ENCODE data around the gene HDAC9. TPM values are rescaled to one million over a fixed set of nuclear protein-coding genes. Genes with fewer than 3 reads are reported as not detected.

HDAC9 gene
- total RNA-seq, 2 donors from 2014 or later = 4.9 to 6.5 TPM

DNA sequence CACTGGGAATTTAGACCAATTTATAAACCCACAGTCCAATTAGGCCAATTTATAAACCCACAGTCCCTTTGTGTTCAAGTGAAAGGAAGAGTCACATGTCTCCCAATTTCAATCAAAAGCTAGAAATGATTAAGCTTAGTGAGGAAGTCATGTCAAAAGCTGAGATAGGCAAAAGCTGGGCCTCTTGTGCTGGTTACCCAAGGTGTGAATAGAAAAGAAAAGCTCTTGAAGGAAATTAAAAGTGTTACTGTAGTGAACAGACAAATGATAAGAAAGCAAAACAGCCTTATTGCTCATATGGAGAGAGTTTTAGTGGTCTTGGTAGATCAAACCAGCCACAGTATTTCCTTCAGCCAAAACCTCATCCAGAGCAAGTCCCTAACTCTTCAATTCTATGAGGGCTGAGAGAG is 245.0 kb downstream of the HDAC9 start:
- no peak for DNase-seq

DNA sequence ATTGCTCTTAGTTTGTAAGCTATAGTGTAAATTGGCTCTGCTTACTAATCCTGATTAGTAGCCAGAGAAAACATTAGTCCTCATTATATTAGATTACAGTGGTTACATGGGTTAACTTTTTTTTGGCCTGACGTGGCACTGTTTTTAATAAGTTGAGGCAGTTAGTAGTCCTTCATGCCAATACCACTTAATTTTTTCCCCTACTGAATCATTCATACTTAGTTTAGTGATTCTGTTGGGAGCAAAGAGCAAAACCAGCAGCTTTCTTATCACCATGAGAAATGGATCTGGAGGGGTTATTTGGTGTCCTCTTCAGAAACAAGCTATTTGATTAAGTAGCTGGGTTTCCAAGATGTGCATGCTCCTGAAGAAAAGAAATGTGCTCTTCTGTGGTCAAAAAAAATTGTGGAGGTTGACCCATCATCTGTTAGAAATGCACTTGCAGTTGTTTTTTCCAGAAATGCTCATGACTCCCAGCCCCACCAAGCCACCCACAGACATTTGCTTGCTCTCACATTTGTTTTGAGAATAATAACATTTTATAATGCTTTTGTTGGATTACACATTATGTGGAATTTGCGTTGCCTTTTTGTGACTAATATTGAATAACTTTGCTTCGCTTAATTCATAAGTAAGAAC is 258.5 kb downstream of the HDAC9 start:
- no peak for ATAC-seq
- Mint-ChIP-seq H3K27me3 (no peaks in the 10 kb centered on the region), H3K27ac (no peak overlapping the region), H3K36me3 (ENCODE audit: low read depth) (no peaks in the 10 kb centered on the region), H3K4me1 (no peaks in the 10 kb centered on the region), H3K4me3 (no peak overlapping the region)
- no peaks in the 10 kb centered on the region for H3K9me3 ChIP-seq (ENCODE audit: control insufficient read depth, low read length, poor library complexity, severe bottlenecking)
- no peak for DNase-seq

More for the DNA sequence above, 245.0 kb downstream of the HDAC9 start:
- H3K4me1 Mint-ChIP-seq = no peaks in the 10 kb centered on the region
- H3K4me3 Mint-ChIP-seq = no peak overlapping the region
- H3K27ac Mint-ChIP-seq = no peak overlapping the region
- no peaks in the 10 kb centered on the region for H3K27me3 Mint-ChIP-seq
- no peaks in the 10 kb centered on the region for H3K36me3 Mint-ChIP-seq (ENCODE audit: low read depth)
- no peaks in the 10 kb centered on the region for H3K9me3 ChIP-seq (ENCODE audit: control insufficient read depth, low read length, poor library complexity, severe bottlenecking)
- no peak for ATAC-seq

DNA sequence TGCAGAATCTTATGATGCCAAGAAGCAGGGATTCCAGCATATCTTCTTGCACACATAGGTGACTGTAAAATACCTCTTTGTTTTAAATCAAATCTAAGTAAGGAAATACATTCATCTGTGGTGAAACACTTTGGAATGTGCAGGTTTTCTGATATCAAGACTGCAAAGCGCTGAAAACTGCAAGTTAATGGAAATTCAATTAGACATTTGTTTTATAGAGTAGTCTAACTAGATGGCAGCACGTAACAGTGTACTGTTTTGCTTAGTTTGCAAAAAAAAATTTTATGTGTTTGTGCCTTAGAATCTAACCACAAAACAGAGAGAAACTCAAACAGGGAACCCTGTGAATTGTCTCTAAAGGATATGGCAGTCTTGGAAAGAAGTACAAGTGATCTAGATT is 259.2 kb downstream of the HDAC9 start:
- DNase-seq = no peak

DNA sequence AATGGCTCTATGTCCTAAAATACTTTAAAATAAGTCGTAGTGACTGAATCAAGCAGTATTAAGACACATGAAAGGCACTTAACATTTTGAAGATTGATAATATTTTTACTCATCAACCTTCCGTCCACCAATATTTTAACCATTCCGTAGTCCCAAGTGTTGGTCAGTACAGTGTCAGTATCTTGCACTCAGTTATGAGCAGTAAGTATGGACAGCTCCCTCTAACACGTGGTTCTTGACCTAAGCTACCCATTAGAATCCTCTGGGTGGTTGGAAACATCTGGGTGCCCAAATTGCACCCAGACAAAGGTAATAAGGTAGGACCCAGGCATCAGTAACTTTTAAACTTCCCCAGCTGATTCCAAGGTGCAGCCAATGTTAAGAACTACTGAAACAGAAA is 260.2 kb downstream of the HDAC9 start:
- ATAC-seq (no peak), DNase-seq (no peak)
- Mint-ChIP-seq H3K4me1 (no peaks in the 10 kb centered on the region), H3K27ac (no peak overlapping the region), H3K27me3 (no peaks in the 10 kb centered on the region), H3K36me3 (ENCODE audit: low read depth) (no peaks in the 10 kb centered on the region), H3K4me3 (no peak overlapping the region)
- H3K9me3 ChIP-seq (ENCODE audit: control insufficient read depth, low read length, poor library complexity, severe bottlenecking) = no peaks in the 10 kb centered on the region

More for the DNA sequence above, 259.2 kb downstream of the HDAC9 start:
- ATAC-seq = no peak
- no peaks in the 10 kb centered on the region for H3K9me3 ChIP-seq (ENCODE audit: control insufficient read depth, low read length, poor library complexity, severe bottlenecking)
- Mint-ChIP-seq H3K27ac (no peak overlapping the region), H3K4me1 (no peaks in the 10 kb centered on the region), H3K27me3 (no peaks in the 10 kb centered on the region), H3K36me3 (ENCODE audit: low read depth) (no peaks in the 10 kb centered on the region), H3K4me3 (no peak overlapping the region)

DNA sequence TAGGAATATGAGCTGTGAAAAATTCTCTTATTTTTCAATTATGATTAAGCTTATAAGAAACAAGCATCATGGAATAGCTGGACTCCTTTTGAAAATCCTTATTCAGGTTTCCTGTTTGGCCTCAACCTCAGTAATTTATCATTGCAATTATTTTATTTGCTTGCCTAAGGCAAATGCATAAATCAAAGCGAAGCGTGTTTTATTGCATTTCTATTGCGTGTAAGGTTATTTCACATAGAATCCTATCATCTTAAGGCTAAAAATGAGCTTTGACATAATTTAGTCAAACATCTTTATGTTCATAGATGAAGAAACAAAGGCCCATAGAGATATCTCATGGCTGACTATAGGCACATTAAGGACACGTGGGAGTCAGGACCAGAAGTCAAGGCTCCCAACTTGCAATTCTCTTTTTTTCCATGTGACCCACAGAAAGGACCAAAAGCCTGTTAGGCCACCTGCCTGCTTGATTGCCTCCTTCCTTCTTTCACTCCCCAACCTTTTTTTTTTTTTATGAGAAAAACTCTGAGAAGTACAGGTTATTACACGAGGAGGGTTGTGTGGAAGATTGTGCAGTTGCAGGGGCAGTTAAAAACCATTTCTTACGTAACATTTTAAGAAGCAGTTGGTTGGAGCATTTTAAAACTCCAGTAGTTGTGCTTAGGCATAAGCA is 261.0 kb downstream of the HDAC9 start:
- ATAC-seq (no peak), DNase-seq (no peak)
- Mint-ChIP-seq H3K27me3 (no peaks in the 10 kb centered on the region), H3K36me3 (ENCODE audit: low read depth) (no peaks in the 10 kb centered on the region), H3K4me3 (no peak overlapping the region), H3K27ac (no peak overlapping the region), H3K4me1 (no peaks in the 10 kb centered on the region)
- H3K9me3 ChIP-seq (ENCODE audit: control insufficient read depth, low read length, poor library complexity, severe bottlenecking) = no peaks in the 10 kb centered on the region

DNA sequence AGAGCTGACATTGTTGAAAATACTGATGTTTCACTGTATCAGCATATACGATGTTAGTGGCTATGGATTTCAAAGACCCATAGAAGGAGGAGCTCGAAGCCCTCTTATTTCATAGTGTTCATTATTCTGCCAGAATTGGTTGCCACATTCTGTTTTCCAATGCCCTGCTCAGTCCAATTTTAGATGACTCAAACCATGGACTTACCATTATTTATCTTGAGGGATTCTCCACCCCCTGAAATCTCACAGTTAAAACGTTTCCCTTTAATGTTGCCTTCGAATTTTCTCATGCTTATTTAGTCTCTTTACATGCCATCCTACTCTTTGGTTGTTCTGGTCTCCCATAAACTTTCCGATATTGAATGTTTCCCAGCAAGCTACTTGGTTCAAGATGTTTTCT is 264.5 kb downstream of the HDAC9 start:
- H3K27ac Mint-ChIP-seq = no peak overlapping the region
- no peaks in the 10 kb centered on the region for H3K27me3 Mint-ChIP-seq
- H3K36me3 Mint-ChIP-seq (ENCODE audit: low read depth) = no peaks in the 10 kb centered on the region
- DNase-seq (no peak), ATAC-seq (no peak)
- no peaks in the 10 kb centered on the region for H3K4me1 Mint-ChIP-seq
- H3K9me3 ChIP-seq (ENCODE audit: control insufficient read depth, low read length, poor library complexity, severe bottlenecking) = no peaks in the 10 kb centered on the region
- no peak overlapping the region for H3K4me3 Mint-ChIP-seq

DNA sequence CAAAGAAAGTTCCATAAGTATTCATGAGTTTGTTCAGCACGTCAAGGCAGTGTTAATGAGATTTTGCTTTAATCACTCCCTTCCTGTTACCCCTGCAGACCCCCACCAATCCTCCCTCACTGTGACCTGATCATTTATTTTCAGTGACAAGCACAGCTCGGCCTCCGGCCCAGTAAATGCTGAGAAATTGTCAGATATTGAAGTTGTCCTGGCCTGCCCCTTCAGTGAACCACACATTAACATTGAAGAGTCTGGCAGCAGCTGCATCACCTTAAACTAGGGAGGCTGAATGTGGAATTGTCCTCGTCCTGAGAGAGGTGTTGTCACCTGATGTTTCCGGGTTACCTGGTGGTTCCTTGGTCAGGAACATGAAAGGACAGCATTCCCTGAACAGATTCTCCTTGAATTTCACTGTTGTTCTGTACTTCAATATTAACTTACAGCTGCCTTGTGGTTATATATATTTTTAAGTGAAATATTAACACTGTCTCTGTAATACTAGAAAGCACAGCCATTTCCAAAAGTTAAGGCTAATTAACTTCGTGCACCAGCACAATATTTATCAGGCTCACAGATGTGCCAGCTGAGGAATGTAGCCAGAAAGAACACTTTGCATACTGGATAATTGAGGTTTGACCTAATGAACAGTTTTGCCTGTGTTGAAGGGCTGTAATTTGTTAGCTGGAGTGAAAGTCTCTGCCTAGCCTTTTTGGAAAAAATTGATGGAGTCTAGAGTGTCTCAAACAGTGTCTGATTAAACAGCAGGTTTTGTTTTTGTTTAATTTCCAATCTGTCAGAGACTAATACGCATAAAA is 265.3 kb downstream of the HDAC9 start:
- ATAC-seq = no peak
- no peak overlapping the region for H3K27ac Mint-ChIP-seq
- H3K4me1 Mint-ChIP-seq = no peaks in the 10 kb centered on the region
- H3K27me3 Mint-ChIP-seq = no peaks in the 10 kb centered on the region
- H3K4me3 Mint-ChIP-seq = no peak overlapping the region
- H3K9me3 ChIP-seq (ENCODE audit: control insufficient read depth, low read length, poor library complexity, severe bottlenecking) = no peaks in the 10 kb centered on the region
- H3K36me3 Mint-ChIP-seq (ENCODE audit: low read depth) = no peaks in the 10 kb centered on the region
- no peak for DNase-seq

DNA sequence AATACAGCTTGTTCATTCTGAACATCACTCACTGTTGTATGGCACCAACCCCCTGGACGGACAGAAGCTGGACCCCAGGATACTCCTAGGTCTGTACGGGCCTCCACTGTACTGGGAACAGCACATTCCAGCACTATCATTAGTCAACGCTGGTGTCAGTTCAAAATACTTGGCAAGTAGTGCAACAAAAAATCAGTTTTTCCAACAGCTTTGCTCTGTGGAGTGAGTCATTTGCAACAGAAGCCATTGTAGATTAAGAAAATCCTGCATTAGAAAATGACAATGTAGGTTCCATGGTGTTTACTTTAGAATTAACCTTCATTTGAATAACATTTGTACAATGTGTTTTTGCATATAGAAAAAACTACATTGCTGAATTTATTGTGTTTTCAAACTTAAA is 266.6 kb downstream of the HDAC9 start:
- no peaks in the 10 kb centered on the region for H3K9me3 ChIP-seq (ENCODE audit: control insufficient read depth, low read length, poor library complexity, severe bottlenecking)
- Mint-ChIP-seq H3K36me3 (ENCODE audit: low read depth) (no peaks in the 10 kb centered on the region), H3K4me3 (no peak overlapping the region), H3K27me3 (no peaks in the 10 kb centered on the region), H3K4me1 (no peaks in the 10 kb centered on the region), H3K27ac (no peak overlapping the region)
- DNase-seq = no peak
- ATAC-seq = no peak

DNA sequence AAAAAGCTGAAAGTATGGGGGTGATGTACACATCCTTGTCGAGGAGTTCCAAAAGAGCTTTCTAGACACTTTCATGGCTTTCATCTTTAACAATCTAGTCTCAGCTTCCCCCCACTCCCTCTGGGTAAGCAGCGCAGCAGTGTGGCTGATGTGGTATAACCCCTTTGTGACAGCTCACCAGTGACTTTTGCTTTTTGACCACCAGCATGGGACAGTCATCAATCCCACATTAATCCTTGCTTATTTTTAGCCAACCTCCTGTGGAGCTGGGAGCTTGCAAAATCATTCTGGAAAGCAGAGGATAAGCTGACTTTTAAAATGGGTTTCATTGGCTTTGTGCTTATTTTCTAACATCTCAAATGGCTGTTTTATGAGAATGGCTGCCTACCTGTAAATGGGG is 272.7 kb downstream of the HDAC9 start:
- Mint-ChIP-seq H3K27me3 (no peaks in the 10 kb centered on the region), H3K27ac (no peak overlapping the region), H3K4me1 (no peaks in the 10 kb centered on the region)

DNA sequence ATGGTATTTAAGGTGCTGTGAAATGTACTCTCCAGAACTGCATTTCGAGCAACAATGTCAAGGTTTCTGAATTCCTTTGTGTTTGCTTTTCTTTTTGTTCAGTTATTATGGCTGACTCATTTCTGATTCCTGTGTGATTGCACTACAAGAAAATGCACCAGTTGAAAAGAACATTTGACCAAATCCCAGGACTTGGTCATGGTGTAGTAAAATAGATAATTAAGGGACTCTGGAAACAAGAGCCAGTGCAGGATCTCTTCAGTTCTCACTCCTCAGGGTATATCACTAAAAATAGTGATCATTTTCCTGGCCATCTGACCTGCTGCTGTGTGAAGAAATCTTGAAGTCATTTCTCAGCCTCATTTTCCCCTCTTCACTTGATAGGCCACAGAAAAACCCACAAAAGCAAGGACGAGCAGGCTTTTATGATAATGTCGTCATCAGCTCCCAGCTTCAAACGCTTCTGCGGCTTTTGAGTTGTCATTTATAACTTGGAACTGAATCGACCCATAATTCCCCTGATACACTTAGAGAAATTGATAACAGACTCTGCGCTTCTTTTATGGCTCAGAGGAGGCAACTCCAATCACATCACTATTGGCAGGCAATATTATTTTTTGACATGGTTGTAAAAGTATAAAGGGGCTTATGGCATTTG is 274.7 kb downstream of the HDAC9 start:
- H3K9me3 ChIP-seq (ENCODE audit: control insufficient read depth, low read length, poor library complexity, severe bottlenecking) = no peaks in the 10 kb centered on the region
- Mint-ChIP-seq H3K36me3 (ENCODE audit: low read depth) (no peaks in the 10 kb centered on the region), H3K27me3 (no peaks in the 10 kb centered on the region), H3K27ac (no peak overlapping the region), H3K4me1 (no peaks in the 10 kb centered on the region), H3K4me3 (no peak overlapping the region)
- DNase-seq (no peak), ATAC-seq (no peak)

More for the DNA sequence above, 272.7 kb downstream of the HDAC9 start:
- no peak for DNase-seq
- no peaks in the 10 kb centered on the region for H3K9me3 ChIP-seq (ENCODE audit: control insufficient read depth, low read length, poor library complexity, severe bottlenecking)
- ATAC-seq = no peak
- Mint-ChIP-seq H3K4me3 (no peak overlapping the region), H3K36me3 (ENCODE audit: low read depth) (no peaks in the 10 kb centered on the region)

DNA sequence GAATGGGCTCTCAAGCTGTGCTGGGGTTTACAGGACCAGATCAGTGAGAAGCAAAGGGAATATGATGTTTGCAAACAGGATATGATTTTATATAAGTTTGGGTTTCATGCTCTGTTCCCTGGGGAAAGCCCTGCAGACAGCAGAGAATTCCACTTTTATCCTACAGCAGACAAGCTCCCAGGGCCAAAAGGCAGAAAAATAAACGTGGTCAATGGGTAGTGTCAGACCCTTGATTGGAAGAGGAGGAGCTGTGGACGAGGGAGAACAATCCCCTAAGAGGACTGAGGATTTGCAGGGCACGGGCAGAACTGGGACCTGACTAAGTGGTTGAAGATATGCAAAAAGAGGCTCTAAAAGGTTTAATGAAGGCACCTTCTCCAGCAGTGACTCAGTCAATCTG is 275.3 kb downstream of the HDAC9 start:
- Mint-ChIP-seq H3K36me3 (ENCODE audit: low read depth) (no peaks in the 10 kb centered on the region), H3K27ac (no peak overlapping the region), H3K4me1 (no peaks in the 10 kb centered on the region), H3K4me3 (no peak overlapping the region), H3K27me3 (no peaks in the 10 kb centered on the region)
- ATAC-seq = no peak
- no peak for DNase-seq
- H3K9me3 ChIP-seq (ENCODE audit: control insufficient read depth, low read length, poor library complexity, severe bottlenecking) = no peaks in the 10 kb centered on the region

DNA sequence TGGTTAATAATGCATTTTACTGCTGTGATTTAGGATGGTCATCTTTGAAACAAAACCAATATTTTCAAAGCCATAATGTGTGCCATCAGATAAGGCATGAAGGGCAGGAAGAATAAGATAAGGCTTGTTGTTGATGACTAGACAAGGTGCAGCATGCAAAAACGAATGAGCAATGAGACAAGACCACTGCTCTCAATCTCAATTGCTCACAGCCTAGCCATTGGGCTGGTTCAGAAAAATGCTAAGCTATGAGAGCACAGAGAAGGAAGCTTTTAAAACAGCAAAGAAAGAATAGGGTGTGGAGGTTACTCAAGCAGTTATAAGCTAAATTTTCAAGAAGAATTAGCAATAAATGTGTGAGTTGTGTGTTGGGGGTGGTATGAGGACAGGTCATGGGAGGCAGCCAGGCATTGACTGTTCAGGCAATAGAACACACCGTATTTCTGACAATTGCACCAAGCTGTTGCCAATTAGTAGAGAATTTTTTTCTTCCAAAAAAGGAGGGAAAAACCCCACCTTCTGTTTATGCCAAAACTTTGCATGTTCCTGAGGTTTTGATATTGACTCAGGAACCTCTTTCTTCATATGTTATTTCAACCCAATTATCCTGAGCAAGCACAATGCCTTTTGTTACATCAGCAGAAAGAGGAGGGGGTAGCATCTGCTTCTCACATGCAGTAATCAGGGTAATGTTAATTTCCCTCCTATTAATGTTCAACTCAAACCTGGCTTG is 276.5 kb downstream of the HDAC9 start:
- Mint-ChIP-seq H3K27ac (no peak overlapping the region), H3K27me3 (no peaks in the 10 kb centered on the region), H3K4me1 (no peaks in the 10 kb centered on the region), H3K4me3 (no peak overlapping the region), H3K36me3 (ENCODE audit: low read depth) (no peaks in the 10 kb centered on the region)
- no peaks in the 10 kb centered on the region for H3K9me3 ChIP-seq (ENCODE audit: control insufficient read depth, low read length, poor library complexity, severe bottlenecking)
- DNase-seq = no peak
- ATAC-seq = no peak

DNA sequence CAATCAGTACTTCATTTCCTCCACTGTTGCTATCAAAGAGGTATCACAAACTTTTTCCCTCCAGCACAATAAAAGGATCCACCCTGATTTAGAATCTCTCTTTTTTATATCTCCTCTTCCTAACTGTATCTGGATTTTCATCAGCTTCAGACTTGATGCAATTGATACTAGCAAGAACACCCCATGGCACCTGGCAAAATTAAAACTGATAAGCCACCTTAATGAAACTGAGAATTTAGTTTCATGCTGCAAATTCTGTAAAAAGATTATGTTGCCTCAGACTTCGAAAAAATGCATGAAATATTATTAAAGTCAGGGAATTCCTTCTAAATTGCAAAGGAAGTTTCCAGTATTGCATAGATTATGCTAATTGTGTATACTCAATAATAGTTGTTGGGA is 277.0 kb downstream of the HDAC9 start:
- ATAC-seq = no peak
- Mint-ChIP-seq H3K4me3 (no peak overlapping the region), H3K36me3 (ENCODE audit: low read depth) (no peaks in the 10 kb centered on the region), H3K27ac (no peak overlapping the region), H3K27me3 (no peaks in the 10 kb centered on the region), H3K4me1 (no peaks in the 10 kb centered on the region)
- no peaks in the 10 kb centered on the region for H3K9me3 ChIP-seq (ENCODE audit: control insufficient read depth, low read length, poor library complexity, severe bottlenecking)
- DNase-seq = no peak
